HG02588 (cell line): Measurements from ENCODE around the gene SPPL2B.

Experiments used
- ATAC-seq: cut with Tn5 transposase; IDR thresholded peaks from one replicate; pipeline ENCODE4 v1.9.1; 2021; ENCODE audit warnings: mild to moderate bottlenecking, moderate library complexity; ENCODE audit not compliant: unreplicated experiment

Gene SPPL2B

GRCh38 chr19:2300533-2300932 is 28.0 kb upstream of the SPPL2B start:
- ATAC-seq = no peak

GRCh38 chr19:2302319-2303210 is 25.9 kb upstream of the SPPL2B start:
- ATAC-seq = no peak

- ATAC-seq = no peak
Measured at GRCh38 chr19:2303211-2303798, 25.2 kb upstream of the SPPL2B start.

GRCh38 chr19:2305452-2306280 is 22.8 kb upstream of the SPPL2B start:
- no peak for ATAC-seq

- ATAC-seq = no peak
Measured at GRCh38 chr19:2306281-2306806, 22.1 kb upstream of the SPPL2B start.

GRCh38 chr19:2306971-2307370 is 21.5 kb upstream of the SPPL2B start:
- no peak for ATAC-seq

DNA sequence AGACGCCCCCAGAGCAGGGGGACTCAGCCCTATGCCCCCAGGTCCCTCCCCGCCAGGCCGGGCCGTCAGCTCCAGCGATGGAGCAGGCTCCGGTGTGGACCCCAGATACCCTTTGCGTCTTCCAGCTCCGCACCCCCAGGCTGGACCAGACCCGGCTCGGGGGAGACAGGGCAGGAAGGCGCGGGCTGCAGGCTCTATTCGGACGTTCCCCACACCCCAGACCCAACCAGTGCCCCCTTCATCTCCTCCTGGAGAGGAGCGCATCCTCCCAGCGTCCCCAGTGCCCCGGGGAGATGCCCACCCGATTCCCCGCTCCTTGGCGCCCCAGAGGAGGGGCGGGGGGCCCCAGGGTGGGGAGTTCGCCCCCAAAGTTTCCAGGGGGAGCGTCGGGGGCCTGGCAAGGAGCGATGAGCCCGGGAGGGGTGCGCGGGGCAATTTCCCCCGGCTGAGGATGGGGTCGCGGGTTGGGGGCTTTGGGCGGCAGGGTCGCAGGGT is 20.9 kb upstream of the SPPL2B start:
- no peak for ATAC-seq

DNA sequence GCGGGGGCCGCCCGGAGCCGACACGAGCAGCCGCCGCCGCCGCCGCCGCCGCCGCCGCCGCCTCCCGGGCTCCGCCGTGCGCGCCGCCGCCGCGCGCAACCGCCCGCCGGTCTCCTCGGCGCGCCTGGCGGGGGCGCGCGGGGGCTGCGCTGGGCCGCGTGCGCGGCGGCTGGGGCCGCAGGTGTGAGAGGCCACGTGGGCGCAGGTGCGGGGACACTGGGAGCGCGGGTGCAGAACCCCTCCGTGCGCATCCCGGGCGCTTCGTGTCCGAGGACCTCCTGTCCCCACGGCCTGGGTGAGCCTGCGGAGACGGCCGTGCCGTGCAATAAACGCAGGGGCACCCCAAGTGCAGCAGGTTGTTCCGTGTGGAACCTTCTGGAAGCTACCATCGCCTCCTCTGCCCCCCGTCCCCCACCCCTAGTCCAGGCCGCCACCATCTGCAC is 20.3 kb upstream of the SPPL2B start, which contains the start of gene LINGO3:
Gene LINGO3 (minus strand): TSS at position 41 of the 443 bp plus-strand sequence. CDS start 16,378 bp downstream, outside the sequence.
- no peak for ATAC-seq

DNA sequence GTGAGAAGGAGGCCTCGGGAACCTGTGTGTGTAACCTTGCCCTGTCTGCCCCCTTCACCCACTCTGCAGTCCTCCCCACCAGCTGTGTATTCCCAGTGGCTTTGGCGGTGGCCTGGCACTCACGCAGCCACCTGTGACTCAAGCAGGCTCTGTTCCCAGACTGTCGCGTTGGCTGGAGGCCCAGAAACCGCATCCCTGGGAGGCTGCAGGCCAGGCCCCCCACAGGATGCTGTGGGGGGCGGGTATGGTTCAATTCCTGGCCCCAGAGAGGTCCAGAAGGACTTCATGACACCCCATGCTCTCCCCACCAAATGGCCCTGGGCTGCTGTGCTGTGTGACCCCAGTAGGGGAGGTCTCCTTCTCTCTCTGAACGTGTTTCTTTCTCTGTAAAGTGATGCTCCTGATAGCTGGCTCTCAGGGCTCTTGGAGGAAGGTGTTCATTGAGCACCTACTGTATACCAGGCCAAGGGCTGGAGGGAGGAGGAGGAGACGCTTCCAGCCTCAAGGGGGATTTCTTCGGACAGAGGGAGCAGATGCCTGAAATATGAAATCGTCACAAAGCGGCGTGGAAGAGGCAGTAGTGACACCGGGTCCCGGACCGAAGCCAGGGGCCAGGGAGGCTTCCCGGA is 18.6 kb upstream of the SPPL2B start:
- ATAC-seq = no peak

DNA sequence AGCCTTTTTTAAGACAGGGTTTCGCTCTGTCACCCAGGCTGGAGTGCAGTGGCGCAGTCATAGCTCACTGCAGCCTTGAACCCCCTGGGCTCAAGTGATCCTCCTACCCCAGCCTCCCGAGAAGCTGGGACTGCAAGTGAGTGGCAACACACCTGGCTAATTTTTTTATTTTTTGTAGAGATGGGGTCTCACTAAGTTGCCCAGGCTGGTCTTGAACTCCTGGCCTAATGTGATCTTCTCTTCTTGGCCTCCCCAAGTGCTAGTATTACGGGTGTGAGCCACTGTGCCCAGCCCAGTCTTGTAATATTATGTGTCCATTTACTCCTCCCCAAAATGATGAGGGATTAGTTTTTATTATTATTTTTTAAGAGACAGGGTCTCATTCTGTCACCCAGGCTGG is 17.4 kb upstream of the SPPL2B start:
- ATAC-seq = no peak

- no peak for ATAC-seq
Measured at GRCh38 chr19:2312820-2313501, 15.5 kb upstream of the SPPL2B start.

DNA sequence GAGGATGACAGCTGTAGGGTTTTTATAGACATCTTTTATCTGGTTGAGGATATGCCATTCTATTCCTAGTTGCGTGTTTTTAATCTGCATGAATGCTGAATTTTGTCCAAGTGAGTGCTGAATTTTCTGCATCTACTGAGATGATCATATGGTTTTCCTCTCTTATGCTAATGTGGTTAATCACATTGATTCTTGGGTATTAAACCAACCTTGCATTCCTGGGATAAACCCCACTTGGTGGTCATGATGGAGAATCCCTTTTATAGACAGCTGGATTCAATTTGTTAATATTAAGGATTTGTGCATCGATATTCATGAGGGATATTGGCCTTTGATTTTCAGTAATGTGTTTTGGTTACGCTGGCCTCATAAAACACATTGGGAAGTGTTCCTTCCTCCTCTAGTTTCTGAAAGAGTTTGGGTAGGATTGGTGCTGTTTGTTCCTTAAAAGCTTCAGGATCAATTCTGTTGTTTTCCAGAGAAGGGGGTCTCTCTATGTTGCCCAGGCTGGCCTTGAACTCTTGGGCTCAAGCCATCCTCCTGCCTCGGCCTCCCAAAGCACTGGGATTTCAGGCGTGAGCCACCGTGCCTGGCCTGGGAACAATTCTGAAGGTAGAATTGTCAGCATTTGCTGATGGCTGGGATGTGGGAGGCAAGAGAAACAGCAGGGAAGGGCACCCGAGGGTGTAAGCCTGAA is 13.2 kb upstream of the SPPL2B start:
- ATAC-seq = no peak

DNA sequence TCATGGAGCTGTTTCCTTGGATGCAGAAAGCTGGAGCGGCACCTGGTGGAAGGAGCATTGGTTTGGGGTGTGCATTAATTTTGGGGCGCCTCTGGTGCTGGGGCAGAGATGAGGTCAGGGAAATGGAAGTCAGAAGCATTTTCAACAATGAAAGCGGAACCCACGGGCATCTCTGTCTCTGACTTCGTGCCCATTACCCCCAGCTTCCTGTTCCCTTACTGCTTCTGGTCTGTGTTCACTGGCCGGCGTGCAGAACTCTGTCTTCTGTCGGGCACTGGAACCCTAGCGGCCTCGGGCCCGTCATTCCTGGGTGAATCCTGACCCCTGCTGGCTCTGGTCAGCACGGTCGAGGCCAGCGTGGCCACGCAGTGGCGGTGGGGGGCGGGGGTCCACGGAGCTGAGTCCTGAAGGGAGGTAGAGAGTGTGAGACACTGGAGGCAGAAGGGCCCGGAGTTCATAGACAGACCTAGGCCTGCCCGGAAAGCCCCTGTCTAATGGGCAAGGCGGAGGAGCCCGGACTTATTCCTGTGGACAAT is 12.6 kb upstream of the SPPL2B start:
- no peak for ATAC-seq

- ATAC-seq = no peak
Measured at GRCh38 chr19:2317300-2317699, 11.2 kb upstream of the SPPL2B start.

DNA sequence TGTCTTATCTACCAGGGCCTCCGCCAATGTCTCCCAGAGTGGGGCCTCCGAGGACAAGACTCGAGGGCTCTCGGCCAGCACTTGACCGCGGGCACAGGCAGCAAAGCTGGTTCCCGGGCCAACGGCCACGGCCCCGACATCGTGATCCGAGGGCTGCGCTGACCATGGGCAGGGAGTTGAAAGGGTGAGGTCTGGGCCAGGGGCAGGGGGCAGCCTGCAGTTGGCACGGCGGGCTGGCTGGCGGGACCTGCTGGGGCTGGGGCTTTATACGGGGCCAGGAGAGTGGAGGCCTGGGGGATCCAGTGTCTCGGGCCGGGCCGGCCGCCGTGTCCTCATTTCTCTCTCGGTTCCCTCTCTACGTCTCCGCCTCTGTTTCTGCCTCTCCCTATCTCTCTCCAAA is 10.7 kb upstream of the SPPL2B start:
- ATAC-seq = no peak

GRCh38 chr19:2318923-2319322 is 9.6 kb upstream of the SPPL2B start:
- no peak for ATAC-seq

DNA sequence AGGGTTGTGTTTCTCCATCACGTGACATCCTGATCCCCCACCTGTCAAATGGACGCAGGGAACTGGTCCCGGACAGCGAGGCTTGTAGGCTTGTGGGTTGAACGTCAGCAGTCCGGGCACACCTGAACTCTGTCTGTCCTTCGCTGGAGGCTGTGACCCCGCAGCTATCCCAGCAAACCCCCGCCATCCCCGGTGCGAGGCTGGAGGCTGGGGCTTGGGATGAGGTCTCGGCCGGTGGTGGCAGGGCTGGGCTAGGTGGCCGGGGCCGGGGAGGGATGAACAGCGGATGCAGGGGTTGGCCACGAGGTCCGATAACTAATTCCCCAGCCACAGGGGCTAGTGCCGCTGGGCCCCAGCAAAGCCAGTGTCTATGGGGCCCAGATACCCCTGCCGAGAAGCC is 8.9 kb upstream of the SPPL2B start:
- no peak for ATAC-seq

DNA sequence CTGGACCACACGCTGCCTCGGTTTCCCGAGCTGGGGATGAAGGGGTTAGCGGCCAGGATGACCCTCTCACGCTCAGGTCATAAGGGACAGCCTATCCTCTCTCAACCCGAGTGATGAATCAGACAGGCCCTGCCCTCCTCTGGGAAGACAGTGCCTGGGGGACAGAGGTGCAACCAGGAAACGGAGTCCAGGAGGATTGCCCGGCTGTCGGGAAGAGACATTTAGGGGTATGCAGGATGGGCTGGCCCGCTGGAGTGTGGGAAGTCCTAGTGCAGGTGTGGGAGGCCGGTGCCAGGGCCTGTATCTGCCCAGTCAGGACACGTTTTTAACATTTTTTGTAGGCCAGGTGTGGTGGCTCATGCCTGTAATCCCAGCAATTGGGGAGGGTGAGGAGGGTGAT is 8.4 kb upstream of the SPPL2B start:
- no peak for ATAC-seq

- ATAC-seq = no peak
Measured at GRCh38 chr19:2320939-2321338, 7.5 kb upstream of the SPPL2B start.
